IMR-90 (cell line): Measurements from ENCODE around the gene ADAM23. TPM values are rescaled to one million over a fixed set of nuclear protein-coding genes. Genes with fewer than 3 reads are reported as not detected.

Experiments
- ATAC-seq: fragments of 200-7000 bp; cut with Tn5 transposase; 2 replicates; pipeline ENCODE4 v1.9.1; 2020; ENCODE audit warnings: low read depth, mild to moderate bottlenecking, moderate library complexity
- BruUV-seq: library from RNA; stranded (reverse); fragments of 400-500 nt; replicated peaks from 2 replicates; lab custom pipeline; 2021; lab: Mats Ljungman, UMichigan
- CTCF ChIA-PET: fragments of 300-600 bp; formaldehyde crosslinking; extraction: SDS; loops from one replicate; lab custom pipeline; 2021; ENCODE audit warnings: antibody characterized with exemption; lab: Yijun Ruan, JAX
- POLR2A ChIA-PET: fragments of 300-600 bp; sonication (Branson Sonifier 250); formaldehyde crosslinking; loops from one replicate; lab custom pipeline; 2022; ENCODE audit warnings: antibody characterized with exemption; ENCODE audit not compliant: unreplicated experiment; lab: Charles Lee
- DNase-seq: peaks from one replicate; pipeline ENCODE4 v3.0.0; 2013
- H2AFZ ChIP-seq: replicated peaks from 2 replicates; pipeline ENCODE3; 2013; ENCODE audit warnings: low read length, mild to moderate bottlenecking; ENCODE audit not compliant: poor library complexity
- H2AK5ac ChIP-seq: 2 replicates; pipeline ENCODE4 v1.6.1; 2013; ENCODE audit warnings: low read depth, low read length, inconsistent platforms
- H2AK9ac ChIP-seq: replicated peaks from 2 replicates; pipeline ENCODE3; 2013; ENCODE audit warnings: mild to moderate bottlenecking, low read depth, low read length, moderate library complexity; ENCODE audit not compliant: poor library complexity
- H2BK120ac ChIP-seq: 2 replicates; pipeline ENCODE4 v1.6.1; 2013; ENCODE audit warnings: low read depth, low read length, inconsistent platforms
- H2BK15ac ChIP-seq: 3 replicates; pipeline ENCODE4 v1.6.1; 2013; ENCODE audit warnings: low read depth, low read length, inconsistent platforms
- H2BK20ac ChIP-seq: 2 replicates; pipeline ENCODE4 v1.6.1; 2013; ENCODE audit warnings: low read depth, mild to moderate bottlenecking, inconsistent platforms, low read length, moderate library complexity
- H2BK5ac ChIP-seq: 2 replicates; pipeline ENCODE4 v1.6.1; 2013; ENCODE audit warnings: mild to moderate bottlenecking, low read depth, low read length, inconsistent platforms; ENCODE audit not compliant: poor library complexity, severe bottlenecking
- H3K14ac ChIP-seq: replicated peaks from 2 replicates; pipeline ENCODE4 v1.6.1; 2013; ENCODE audit warnings: low read depth, low read length, inconsistent platforms
- H3K18ac ChIP-seq: 2 replicates; pipeline ENCODE4 v1.6.1; 2013; ENCODE audit warnings: low read depth, low read length, control low read depth
- H3K23ac ChIP-seq: 2 replicates; pipeline ENCODE4 v1.6.1; 2013; ENCODE audit warnings: low read depth, low read length, inconsistent platforms
- H3K27ac ChIP-seq: 2 replicates; pipeline ENCODE4 v1.5.1; 2013; ENCODE audit warnings: mild to moderate bottlenecking, control low read depth, low read length; ENCODE audit not compliant: insufficient read depth
- H3K27me3 ChIP-seq: 2 replicates; pipeline ENCODE4 v1.6.1; 2013; ENCODE audit warnings: low read length; ENCODE audit not compliant: control insufficient read depth, insufficient read depth
- H3K36me3 ChIP-seq: 2 replicates; pipeline ENCODE4 v1.6.1; 2013; ENCODE audit warnings: low read length, mixed read lengths; ENCODE audit not compliant: control insufficient read depth, insufficient read depth
- H3K4ac ChIP-seq: 2 replicates; pipeline ENCODE4 v1.6.1; 2013; ENCODE audit warnings: low read depth, low read length, inconsistent platforms
- H3K4me1 ChIP-seq: 2 replicates; pipeline ENCODE4 v1.6.1; 2013; ENCODE audit warnings: low read length, mixed read lengths; ENCODE audit not compliant: control insufficient read depth, insufficient read depth
- H3K4me2 ChIP-seq: 2 replicates; pipeline ENCODE4 v1.6.1; 2013; ENCODE audit warnings: low read depth, mild to moderate bottlenecking, control low read depth, low read length, moderate library complexity
- H3K4me3 ChIP-seq: 2 replicates; pipeline ENCODE4 v1.5.1; 2013; ENCODE audit warnings: low read depth, mild to moderate bottlenecking, control low read depth, low read length, moderate library complexity; ENCODE audit not compliant: insufficient read depth
- H3K56ac ChIP-seq: 2 replicates; pipeline ENCODE4 v1.6.1; 2013; ENCODE audit warnings: low read length, inconsistent platforms; ENCODE audit not compliant: insufficient read depth; ENCODE audit errors: extremely low read depth
- H3K79me1 ChIP-seq, 2 experiments: 2 replicates each; pipeline ENCODE4 v1.6.1; 2013; ENCODE audit warnings: low read length in 2 of 2, inconsistent platforms in 1 of 2, low read depth in 1 of 2
- H3K9ac ChIP-seq: 2 replicates; pipeline ENCODE4 v1.6.1; 2013; ENCODE audit warnings: low read depth, low read length, control low read depth
- H3K9me1 ChIP-seq: 2 replicates; pipeline ENCODE4 v1.6.1; 2013; ENCODE audit warnings: low read length, inconsistent platforms; ENCODE audit not compliant: insufficient read depth
- H3K9me3 ChIP-seq: 2 replicates; pipeline ENCODE4 v1.6.1; 2013; ENCODE audit warnings: low read length; ENCODE audit not compliant: control insufficient read depth, insufficient read depth
- H4K20me1 ChIP-seq: 2 replicates; pipeline ENCODE4 v1.6.1; 2013; ENCODE audit warnings: low read length, inconsistent platforms; ENCODE audit not compliant: insufficient read depth
- H4K5ac ChIP-seq: 2 replicates; pipeline ENCODE4 v1.6.1; 2013; ENCODE audit warnings: mild to moderate bottlenecking, low read depth, low read length, control low read depth
- H4K8ac ChIP-seq, 2 experiments: 2 replicates each; pipeline ENCODE4 v1.6.1; 2013; ENCODE audit warnings: low read depth in 2 of 2, low read length in 2 of 2, control low read depth in 1 of 2, inconsistent platforms in 1 of 2
- H4K91ac ChIP-seq: 2 replicates; pipeline ENCODE4 v1.6.1; 2013; ENCODE audit warnings: low read depth, low read length, inconsistent platforms; ENCODE audit not compliant: insufficient read depth
- BHLHE40 ChIP-seq: fragments of 150-350 bp; IDR thresholded peaks from 2 replicates; pipeline ENCODE4 v1.6.1; 2016; ENCODE audit warnings: mild to moderate bottlenecking, low read depth, low read length
- CEBPB ChIP-seq: IDR thresholded peaks from 2 replicates; pipeline ENCODE4 v1.6.1; 2012; ENCODE audit warnings: low read depth, low read length, improper control_type of control experiment
- CHD1 ChIP-seq: IDR thresholded peaks from 2 replicates; pipeline ENCODE4 v1.6.1; 2012; ENCODE audit warnings: low read depth, low read length, improper control_type of control experiment
- CTCF ChIP-seq: conservative IDR thresholded peaks from 2 replicates; pipeline ENCODE4 v1.5.1; 2012; ENCODE audit warnings: mild to moderate bottlenecking, low read depth, low read length, improper control_type of control experiment
- ELK1 ChIP-seq: fragments of 150-350 bp; IDR thresholded peaks from 2 replicates; pipeline ENCODE4 v1.6.1; 2016; ENCODE audit warnings: low read depth, mild to moderate bottlenecking, low read length, moderate library complexity, borderline replicate concordance
- FOS ChIP-seq: fragments of 150-350 bp; IDR thresholded peaks from 2 replicates; pipeline ENCODE4 v1.6.1; 2016; ENCODE audit warnings: low read depth, low read length
- MAFK ChIP-seq: IDR thresholded peaks from 2 replicates; pipeline ENCODE4 v1.6.1; 2012; ENCODE audit warnings: low read depth, low read length, improper control_type of control experiment
- MAZ ChIP-seq: IDR thresholded peaks from 2 replicates; pipeline ENCODE4 v1.6.1; 2012; ENCODE audit warnings: low read depth, mild to moderate bottlenecking, low read length, improper control_type of control experiment, moderate library complexity, borderline replicate concordance
- MXI1 ChIP-seq: IDR thresholded peaks from 2 replicates; pipeline ENCODE4 v1.6.1; 2012; ENCODE audit warnings: low read depth, mild to moderate bottlenecking, low read length, moderate library complexity, borderline replicate concordance
- NFE2L2 ChIP-seq: fragments of 150-350 bp; IDR thresholded peaks from 2 replicates; pipeline ENCODE4 v1.6.1; 2016; ENCODE audit warnings: low read depth, mild to moderate bottlenecking, low read length
- POLR2A ChIP-seq: IDR thresholded peaks from 2 replicates; pipeline ENCODE4 v1.6.1; 2012; ENCODE audit warnings: mild to moderate bottlenecking, low read depth, low read length
- RAD21 ChIP-seq: IDR thresholded peaks from 2 replicates; pipeline ENCODE4 v1.6.1; 2012; ENCODE audit warnings: low read length, improper control_type of control experiment
- RCOR1 ChIP-seq: IDR thresholded peaks from 2 replicates; pipeline ENCODE4 v1.6.1; 2012; ENCODE audit warnings: mild to moderate bottlenecking, low read length, improper control_type of control experiment; ENCODE audit not compliant: insufficient replicate concordance
- RFX5 ChIP-seq: IDR thresholded peaks from 2 replicates; pipeline ENCODE4 v1.8.0; 2012; ENCODE audit warnings: low read depth, mild to moderate bottlenecking, low read length, moderate library complexity
- SMC3 ChIP-seq: fragments of 150-350 bp; IDR thresholded peaks from 2 replicates; pipeline ENCODE4 v1.6.1; 2016; ENCODE audit warnings: low read depth, mild to moderate bottlenecking, antibody characterized with exemption, low read length, moderate library complexity
- USF2 ChIP-seq: fragments of 150-350 bp; IDR thresholded peaks from 2 replicates; pipeline ENCODE4 v1.6.1; 2017; ENCODE audit warnings: mild to moderate bottlenecking, antibody characterized with exemption, low read length, low read depth
- whole genome bisulfite sequencing, 2 experiments: methylation state at CpG; one replicate each; pipeline versions ENCODE4 v1.1.5 to v1.1.7; 2013; ENCODE audit warnings: missing lambda C conversion rate in 2 of 2; ENCODE audit not compliant: insufficient read length in 1 of 2; ENCODE audit errors: extremely low coverage in 2 of 2; 5-methylcytosine and 5-hydroxymethylcytosine counted together
- dilution Hi-C: fragments of 300-500 bp; cut with HindIII; formaldehyde crosslinking; loops from one replicate; pipeline ENCODE4 v1.14.3; 2018; ENCODE audit warnings: low sequenced_read_pairs; ENCODE audit not compliant: unreplicated experiment
- in situ Hi-C: fragments of 300-500 bp; cut with MboI; formaldehyde crosslinking; loops from 3 replicates; pipeline ENCODE4 v1.14.3; 2019; ENCODE audit warnings: low sequenced_read_pairs, inconsistent platforms, mixed read lengths
- intact Hi-C: fragments of 100-400 bp; cut with micrococcal nuclease; formaldehyde crosslinking; loops from 2 replicates; pipeline ENCODE4 v1.10.0; 2022
- polyA plus RNA-seq, 3 experiments: library from polyadenylated mRNA; depleted of rRNA; stranded (reverse); fragments of >200 nt; gene quantifications; 2 replicates each; pipeline ENCODE4 v1.2.3, GENCODE V29; 2012; ENCODE audit warnings: low replicate concordance in 1 of 3
- total RNA-seq: library from RNA; depleted of rRNA; stranded (reverse); fragments of >200 nt; gene quantifications from 2 replicates; pipeline ENCODE4 v1.2.3, GENCODE V29; 2012

Gene ADAM23
- total and polyA plus RNA-seq, 2 of the 4 experiments (the other 2 are of a cell fraction): 2.9 to 10.3 TPM

- in situ Hi-C loops: no loop called here
- no peaks in the 10 kb centered on the region; the same call in 1 of the 2 replicates for H3K9me1 ChIP-seq
- H3K4ac ChIP-seq: no peak overlapping the region
- BruUV-seq: no TSS peak
- no peak overlapping the region for H4K91ac ChIP-seq
- H3K18ac ChIP-seq: no peak overlapping the region
- no peak overlapping the region for H3K56ac ChIP-seq
- intact Hi-C loops: no loop called here
- H4K8ac ChIP-seq: no peak overlapping the region
- H3K79me1 ChIP-seq: no peaks in the 10 kb centered on the region
- no peak overlapping the region for H2AK9ac ChIP-seq
- no peaks in the 10 kb centered on the region for H3K27me3 ChIP-seq
- no peak overlapping the region for H3K14ac ChIP-seq
- no peak overlapping the region for H2AK5ac ChIP-seq
- no peak overlapping the region for H2BK5ac ChIP-seq
- H3K4me3 ChIP-seq: no peak overlapping the region
- ATAC-seq: no peak
- H2BK20ac ChIP-seq: no peak overlapping the region
- no CpG with 5 or more reads among the region's 1 CpG for WGBS, 2 experiments
- H3K9ac ChIP-seq: no peak overlapping the region
- H3K4me1 ChIP-seq: no peaks in the 10 kb centered on the region
- no peak overlapping the region for H4K5ac ChIP-seq
- no peak overlapping the region for H3K27ac ChIP-seq
- POLR2A ChIA-PET: no interaction called here
- no peak overlapping the region for H2BK15ac ChIP-seq
- DNase-seq: no peak
- CTCF ChIA-PET: no interaction called here
- H2BK120ac ChIP-seq: no peak overlapping the region
- H2AFZ ChIP-seq: no peak overlapping the region
- H4K20me1 ChIP-seq: no peaks in the 10 kb centered on the region
- dilution Hi-C loops: no loop called here
- no peak overlapping the region for H3K4me2 ChIP-seq
- H3K23ac ChIP-seq: no peak overlapping the region
- H3K9me3 ChIP-seq: no peaks in the 10 kb centered on the region
- TF ChIP-seq BHLHE40 (no peak), RFX5 (no peak), CHD1 (no peak), MXI1 (no peak), CEBPB (no peak), USF2 (no peak), ELK1 (no peak), RAD21 (no peak), POLR2A (no peak), MAZ (no peak), NFE2L2 (no peak), FOS (no peak), RCOR1 (no peak), SMC3 (no peak), MAFK (no peak), CTCF (no peak)
- no peaks in the 10 kb centered on the region for H3K36me3 ChIP-seq
These were observed 69.7 kb downstream of the ADAM23 start for GRCh38 chr2:206512999-206513398.
